Suprapubic skin (tissue), 4 donors: Measurements from ENCODE around the gene OGT. TPM values are rescaled to one million over a fixed set of nuclear protein-coding genes. Genes with fewer than 3 reads are reported as not detected.
"Not testable (repeated sequence)": the region's sequence is repeated elsewhere in the genome, so short reads cannot be mapped to it uniquely, and the experiment has no call there.

ENCODE experiments used
- DNase-seq, 2 donors: peaks; one replicate each; pipeline ENCODE4 v3.0.0-alpha.2; 2019; ENCODE audit warnings: low spot score in 2 of 2
- H3K27ac ChIP-seq: fragments of 200-600 bp; sonication (generic); one replicate; pipeline ENCODE4 v1.5.1; 2019
- H3K27me3 ChIP-seq: fragments of 200-600 bp; sonication (generic); one replicate; pipeline ENCODE4 v1.5.1; 2019
- H3K36me3 ChIP-seq: fragments of 200-600 bp; sonication (generic); one replicate; pipeline ENCODE4 v1.5.1; 2019
- H3K4me1 ChIP-seq: fragments of 200-600 bp; sonication (generic); one replicate; pipeline ENCODE4 v1.5.1; 2019
- H3K4me3 ChIP-seq: fragments of 200-600 bp; sonication (generic); one replicate; pipeline ENCODE4 v1.5.1; 2019; ENCODE audit warnings: mild to moderate bottlenecking
- H3K9me3 ChIP-seq: fragments of 200-600 bp; sonication (generic); one replicate; pipeline ENCODE4 v1.5.1; 2019
- EP300 ChIP-seq: sonication (generic); formaldehyde crosslinking; IDR thresholded peaks from one replicate; pipeline ENCODE4 v1.6.1; 2017; ENCODE audit warnings: antibody characterized with exemption
- POLR2A ChIP-seq, 2 donors: fragments of 450-650 bp; IDR thresholded peaks; one replicate each; pipeline ENCODE4 v1.6.1; 2017; ENCODE audit warnings: antibody characterized with exemption in 2 of 2, mild to moderate bottlenecking in 2 of 2, moderate library complexity in 2 of 2
- POLR2AphosphoS5 ChIP-seq, 3 donors: sonication (generic); formaldehyde crosslinking; IDR thresholded peaks; one replicate each; pipeline ENCODE4 v1.6.1; 2017; ENCODE audit warnings: antibody characterized with exemption in 3 of 3
- WGBS: methylation state at CpG from one replicate; pipeline ENCODE4 v1.1.5; 2018; 5-methylcytosine and 5-hydroxymethylcytosine counted together
- total RNA-seq, 4 donors: library from RNA; depleted of rRNA; stranded (reverse); fragments of >200 nt; gene quantifications; one replicate each; pipeline ENCODE4 v1.1.0, GENCODE V29; 2016
- TF ChIP-seq, protein P1 (sequence below), 2 donors: fragments of 200-600 bp in 1 of 2; fragments of 450-650 bp in 1 of 2; sonication (generic) in 1 of 2; IDR thresholded peaks; one replicate each; pipeline ENCODE4 v1.5.1; 2016 to 2019; ENCODE audit warnings: antibody characterized with exemption in 2 of 2, mild to moderate bottlenecking in 1 of 2, moderate library complexity in 1 of 2

The OGT gene
- total RNA-seq, 4 donors from 2014 or later, result 133 to 450 (median 159) TPM

DNA sequence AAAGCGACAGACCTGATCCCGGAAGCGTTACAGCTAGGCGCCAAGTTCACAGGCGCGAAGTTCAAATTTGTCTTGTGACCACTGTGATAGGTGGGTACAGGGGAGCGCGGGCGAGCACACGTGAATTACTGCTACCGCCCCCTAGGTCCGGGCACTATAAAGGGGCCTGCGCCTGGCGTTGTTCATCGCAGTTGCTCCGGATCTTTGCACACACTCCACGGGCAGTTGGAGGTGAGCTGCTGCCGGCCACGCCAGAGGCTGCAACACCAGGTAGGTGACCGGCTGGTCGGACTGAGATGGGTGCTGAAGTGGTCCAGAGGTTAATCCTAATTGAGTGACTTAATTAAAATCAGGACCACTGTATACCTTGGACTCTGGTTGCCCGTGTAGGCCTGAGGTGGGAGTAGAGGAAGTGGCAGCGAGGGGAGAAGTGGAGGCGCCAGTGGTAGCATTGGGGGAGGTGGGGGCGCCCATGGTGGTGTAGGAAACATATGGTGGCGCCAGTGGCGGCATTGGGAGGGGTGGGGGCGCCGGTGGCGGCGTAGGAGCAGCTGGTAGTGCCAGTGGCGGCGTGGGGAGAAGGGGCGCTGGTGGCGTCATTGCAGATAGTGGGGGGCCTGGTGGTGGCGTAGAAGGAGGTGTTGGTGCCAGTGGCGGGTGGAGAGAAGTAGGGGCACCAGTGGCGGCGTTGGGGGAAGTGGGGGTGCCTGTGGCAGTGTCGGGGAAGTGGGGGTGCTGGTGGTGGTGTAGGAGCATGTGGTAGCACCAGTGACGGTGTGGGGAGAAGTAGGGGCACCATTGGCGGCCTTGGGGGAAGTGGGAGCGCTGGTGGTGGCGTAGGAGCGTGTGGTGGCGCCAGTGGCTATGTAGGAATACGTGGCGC lies 45.6 kb downstream of the OGT start, which contains the start of gene GCNA:
TSS of gene GCNA (plus strand) at position 185 of the 883 bp plus-strand sequence. CDS start 2,385 bp downstream, outside the sequence.
- no peak within 1 kb of the TSS for H3K4me3 ChIP-seq
- H3K27ac ChIP-seq, result no peak within 1 kb of the TSS
- no peak for DNase-seq
- H3K27me3 ChIP-seq, result no peaks in the 10 kb centered on the region
- TF ChIP-seq, protein P1, sequence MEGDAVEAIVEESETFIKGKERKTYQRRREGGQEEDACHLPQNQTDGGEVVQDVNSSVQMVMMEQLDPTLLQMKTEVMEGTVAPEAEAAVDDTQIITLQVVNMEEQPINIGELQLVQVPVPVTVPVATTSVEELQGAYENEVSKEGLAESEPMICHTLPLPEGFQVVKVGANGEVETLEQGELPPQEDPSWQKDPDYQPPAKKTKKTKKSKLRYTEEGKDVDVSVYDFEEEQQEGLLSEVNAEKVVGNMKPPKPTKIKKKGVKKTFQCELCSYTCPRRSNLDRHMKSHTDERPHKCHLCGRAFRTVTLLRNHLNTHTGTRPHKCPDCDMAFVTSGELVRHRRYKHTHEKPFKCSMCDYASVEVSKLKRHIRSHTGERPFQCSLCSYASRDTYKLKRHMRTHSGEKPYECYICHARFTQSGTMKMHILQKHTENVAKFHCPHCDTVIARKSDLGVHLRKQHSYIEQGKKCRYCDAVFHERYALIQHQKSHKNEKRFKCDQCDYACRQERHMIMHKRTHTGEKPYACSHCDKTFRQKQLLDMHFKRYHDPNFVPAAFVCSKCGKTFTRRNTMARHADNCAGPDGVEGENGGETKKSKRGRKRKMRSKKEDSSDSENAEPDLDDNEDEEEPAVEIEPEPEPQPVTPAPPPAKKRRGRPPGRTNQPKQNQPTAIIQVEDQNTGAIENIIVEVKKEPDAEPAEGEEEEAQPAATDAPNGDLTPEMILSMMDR (IDR thresholded peaks at IDR 0.05), result no peak
- no peak for TF ChIP-seq POLR2A (IDR thresholded peaks at IDR 0.05)
- no peak for TF ChIP-seq EP300
- no peak for TF ChIP-seq POLR2AphosphoS5 (IDR thresholded peaks at IDR 0.05)
- 93% methylated on average over 48 of the region's 48 CpGs for whole genome bisulfite sequencing
- H3K9me3 ChIP-seq, result no peaks in the 10 kb centered on the region
- H3K4me1 ChIP-seq, result no peaks in the 10 kb centered on the region
- H3K36me3 ChIP-seq, result peaks cover 19% of the 10 kb centered on the region

DNA sequence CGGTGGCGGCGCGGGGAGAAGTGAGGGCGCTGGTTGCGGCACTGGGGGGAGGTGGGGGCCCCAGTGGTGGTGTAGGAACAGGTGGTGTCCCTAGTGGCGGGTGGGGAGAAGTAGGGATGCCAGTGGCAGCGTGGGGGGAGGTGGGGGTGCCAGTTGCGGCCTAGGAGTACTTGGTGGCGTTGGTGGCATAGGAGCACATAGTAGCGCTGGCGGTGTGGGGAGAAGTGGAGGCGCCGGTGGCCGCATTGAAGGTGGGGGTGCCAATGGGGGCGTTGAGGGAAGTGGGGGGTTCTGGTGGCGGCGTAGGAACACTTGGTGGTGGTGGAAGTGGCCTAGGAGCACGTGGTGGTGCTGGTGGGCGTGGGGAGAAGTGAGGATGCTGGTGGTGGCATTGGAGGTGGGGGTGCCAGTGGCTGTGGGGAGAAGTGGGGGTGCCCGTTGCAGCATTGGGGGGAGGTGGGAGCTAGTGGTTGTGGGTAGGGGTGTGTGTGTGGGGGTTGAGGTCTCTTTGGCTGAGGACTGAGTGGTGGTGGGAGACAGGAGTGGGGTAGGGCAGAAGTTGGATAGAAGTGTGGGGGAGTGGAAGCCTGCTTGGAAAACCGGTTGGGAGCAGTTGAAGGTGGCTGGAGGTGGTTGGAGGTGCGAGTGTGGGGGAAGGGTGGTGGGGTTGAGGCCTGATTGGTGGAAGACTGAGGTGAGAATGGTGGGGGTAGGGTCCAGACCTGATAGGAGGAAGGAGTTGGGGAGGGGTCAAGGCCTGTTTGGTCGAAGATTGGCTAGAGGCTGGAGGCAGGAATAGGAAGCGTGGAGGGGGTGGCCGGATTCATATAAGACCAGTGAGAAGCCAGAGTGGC lies 46.5 kb downstream of the OGT start:
- no peak for DNase-seq
- Histone ChIP-seq H3K4me3 (no peak overlapping the region), H3K4me1 (no peaks in the 10 kb centered on the region), H3K36me3 (peaks cover 13% of the 10 kb centered on the region), H3K9me3 (no peaks in the 10 kb centered on the region), H3K27me3 (no peaks in the 10 kb centered on the region), H3K27ac (no peak overlapping the region)
- TF ChIP-seq EP300 (no peak), POLR2A (IDR thresholded peaks at IDR 0.05) (no peak), POLR2AphosphoS5 (IDR thresholded peaks at IDR 0.05) (no peak)
- TF ChIP-seq, protein P1 (IDR thresholded peaks at IDR 0.05), result no peak
- 95% methylated on average over 26 of the region's 26 CpGs for WGBS

DNA sequence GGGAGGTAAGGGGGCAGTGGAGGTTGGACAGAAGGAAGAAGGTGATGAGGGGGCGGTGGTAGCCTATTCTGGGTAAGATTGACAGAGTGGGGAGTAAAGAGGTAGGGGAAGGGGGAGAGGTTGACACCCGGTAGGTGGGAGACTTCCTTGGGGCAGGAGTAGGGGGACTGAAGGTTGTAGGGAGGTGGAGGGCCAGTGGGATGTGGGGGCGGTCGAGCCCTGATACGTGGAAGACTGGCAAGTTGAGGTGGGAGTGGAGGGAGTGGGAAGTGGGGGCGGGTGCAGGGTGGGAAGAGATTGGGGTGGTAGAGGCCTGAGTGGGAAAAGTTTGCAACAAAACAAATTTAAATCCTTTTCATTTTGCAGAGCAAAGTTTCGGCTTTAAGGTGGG lies 47.1 kb downstream of the OGT start:
- Histone ChIP-seq H3K36me3 (peaks cover 11% of the 10 kb centered on the region), H3K27ac (no peak overlapping the region), H3K4me1 (no peaks in the 10 kb centered on the region), H3K27me3 (no peaks in the 10 kb centered on the region), H3K9me3 (no peaks in the 10 kb centered on the region), H3K4me3 (no peak overlapping the region)
- WGBS, result 88% methylated on average over 7 of the region's 7 CpGs
- no peak for DNase-seq
- TF ChIP-seq EP300 (no peak), POLR2A (IDR thresholded peaks at IDR 0.05) (no peak), POLR2AphosphoS5 (IDR thresholded peaks at IDR 0.05) (no peak)
- TF ChIP-seq, protein P1 (IDR thresholded peaks at IDR 0.05), result no peak

DNA sequence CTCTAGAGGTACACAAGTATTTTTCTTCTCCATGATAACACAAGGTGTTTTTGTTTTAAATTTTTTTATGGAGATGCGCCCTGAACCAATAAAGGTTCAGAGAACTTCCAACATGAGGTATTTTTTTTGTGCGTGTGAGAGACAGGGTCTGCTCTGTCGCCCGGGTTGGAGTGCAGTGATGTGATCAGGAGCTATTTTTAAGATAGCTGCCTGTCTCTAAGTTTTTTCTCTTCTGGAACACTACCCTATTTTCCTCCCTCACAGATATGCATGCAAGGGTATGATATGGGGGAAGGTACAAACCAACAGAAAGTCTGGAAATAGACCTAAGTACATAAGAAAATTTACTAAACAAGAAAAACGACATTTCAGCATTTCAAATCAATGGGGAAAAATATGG lies 48.3 kb downstream of the OGT start:
- H3K9me3 ChIP-seq, result no peaks in the 10 kb centered on the region
- no peak for TF ChIP-seq EP300
- no peak for TF ChIP-seq POLR2AphosphoS5 (IDR thresholded peaks at IDR 0.05)
- TF ChIP-seq POLR2A (IDR thresholded peaks at IDR 0.05), result no peak
- TF ChIP-seq, protein P1 (IDR thresholded peaks at IDR 0.05), result no peak
- 76% methylated on average over 5 of the region's 5 CpGs for WGBS
- no peak overlapping the region for H3K27ac ChIP-seq
- no peaks in the 10 kb centered on the region for H3K27me3 ChIP-seq
- H3K36me3 ChIP-seq, result peaks cover 4% of the 10 kb centered on the region
- no peak for DNase-seq
- no peaks in the 10 kb centered on the region for H3K4me1 ChIP-seq
- H3K4me3 ChIP-seq, result no peak overlapping the region

DNA sequence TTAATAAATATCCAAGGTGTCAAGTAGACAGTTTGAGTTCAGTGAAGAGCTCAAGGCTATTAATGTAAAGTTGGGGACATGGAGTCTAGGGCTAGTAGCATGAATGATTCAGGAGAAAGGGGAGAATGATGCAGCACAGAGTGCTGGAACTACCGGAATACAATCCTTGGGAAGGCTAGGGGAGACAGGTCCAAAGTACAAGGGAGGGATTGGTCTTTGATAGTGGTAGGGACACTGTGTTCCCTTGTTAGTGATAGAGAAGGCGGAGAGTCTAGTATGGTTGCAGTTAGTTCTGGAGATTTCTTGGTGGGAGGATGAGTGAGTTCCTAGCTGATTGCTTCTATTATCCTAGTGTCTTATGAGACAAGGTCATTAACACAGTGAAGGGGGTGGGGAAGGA lies 54.0 kb downstream of the OGT start:
- no peaks in the 10 kb centered on the region for H3K9me3 ChIP-seq
- no peaks in the 10 kb centered on the region for H3K4me1 ChIP-seq
- H3K27me3 ChIP-seq, result no peaks in the 10 kb centered on the region
- no peaks in the 10 kb centered on the region for H3K36me3 ChIP-seq
- 95% methylated on average over 2 of the region's 2 CpGs for WGBS
- DNase-seq, result no peak
- H3K4me3 ChIP-seq, result no peak overlapping the region
- TF ChIP-seq EP300, result no peak
- TF ChIP-seq POLR2AphosphoS5 (IDR thresholded peaks at IDR 0.05), result no peak
- TF ChIP-seq, protein P1 (IDR thresholded peaks at IDR 0.05), result no peak
- TF ChIP-seq POLR2A (IDR thresholded peaks at IDR 0.05), result no peak
- H3K27ac ChIP-seq, result no peak overlapping the region

DNA sequence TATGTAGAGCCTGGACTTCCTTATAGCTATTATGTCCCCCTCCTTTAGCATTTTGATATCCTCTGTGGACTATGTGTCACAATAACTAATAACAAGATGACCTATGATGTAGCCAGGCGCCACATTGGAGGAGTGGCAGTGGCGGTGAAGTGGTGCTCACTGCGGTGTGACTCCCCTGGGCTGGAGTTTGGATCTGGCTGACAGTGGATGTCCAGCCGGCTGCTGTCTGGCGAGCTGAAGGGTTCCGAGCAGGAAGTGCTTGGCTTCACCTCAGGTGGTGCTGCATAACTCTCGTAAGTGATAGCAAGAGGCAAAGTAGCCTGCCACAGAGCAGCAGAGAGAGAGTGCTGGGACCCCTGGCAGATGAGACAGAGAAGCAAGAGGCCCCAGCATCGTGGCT lies 60.3 kb downstream of the OGT start:
- DNase-seq, H3K4me3 ChIP-seq, H3K27me3 ChIP-seq, H3K27ac ChIP-seq, H3K36me3 ChIP-seq, H3K9me3 ChIP-seq, H3K4me1 ChIP-seq: not testable (repeated sequence)
- 50% methylated on average over 1 of the region's 8 CpGs for WGBS
